HEK293 (cell line): ENCODE measurements around the gene PNCK.
A peak's percentile ranks its signal among the peaks of the same experiment; 100 is the strongest.

Experiments
- CTCF ChIA-PET: fragments of 350-600 bp; formaldehyde crosslinking; extraction: SDS; loops from one replicate; lab custom pipeline; 2021; ENCODE audit warnings: antibody characterized with exemption; lab: Yijun Ruan, JAX
- POLR2A ChIA-PET: fragments of 300-600 bp; formaldehyde crosslinking; extraction: SDS; loops from one replicate; lab custom pipeline; 2020; ENCODE audit warnings: antibody characterized with exemption, inconsistent platforms; lab: Yijun Ruan, JAX
- H3K27ac ChIP-seq: fragments of 200-500 bp; sonication (Bioruptor generic); 2 replicates; pipeline ENCODE4 v1.5.1; 2014; ENCODE audit warnings: low read depth, low read length, control low read depth, inconsistent platforms; ENCODE audit errors: extremely low read depth
- H3K36me3 ChIP-seq, 2 experiments: fragments of 200-500 bp in 1 of 2; sonication (Bioruptor generic) in 1 of 2; 1 replicate in 1 of 2; 2 replicates in 1 of 2; pipeline ENCODE4 v1.5.1; 2014 to 2017; ENCODE audit warnings: inconsistent platforms in 2 of 2, low read length in 2 of 2; ENCODE audit not compliant: control insufficient read depth in 2 of 2, insufficient read depth in 1 of 2
- H3K4me1 ChIP-seq: fragments of 200-500 bp; sonication (Bioruptor generic); 2 replicates; pipeline ENCODE4 v1.5.1; 2014; ENCODE audit warnings: mild to moderate bottlenecking, low read length, inconsistent platforms; ENCODE audit not compliant: control insufficient read depth, insufficient read depth
- H3K4me3 ChIP-seq: 2 replicates; pipeline ENCODE4 v1.5.1; 2011; ENCODE audit warnings: low read depth, mild to moderate bottlenecking, control low read depth, low read length, moderate library complexity
- H3K9me3 ChIP-seq: fragments of 200-500 bp; sonication (Bioruptor generic); 2 replicates; pipeline ENCODE4 v1.5.1; 2014; ENCODE audit warnings: low read depth, low read length, inconsistent platforms; ENCODE audit not compliant: control insufficient read depth, insufficient read depth
- GLI4 ChIP-seq: fragments of 450-650 bp; formaldehyde crosslinking; IDR thresholded peaks from 2 replicates; pipeline ENCODE4 v1.5.1; 2016; ENCODE audit warnings: missing biosample characterization, missing genetic modification characterization
- KLF9 ChIP-seq: fragments of 450-650 bp; formaldehyde crosslinking; IDR thresholded peaks from 2 replicates; pipeline ENCODE4 v1.5.1; 2016; ENCODE audit warnings: missing biosample characterization, missing genetic modification characterization, low read depth
- ZBTB21 ChIP-seq: fragments of 450-650 bp; formaldehyde crosslinking; IDR thresholded peaks from 2 replicates; pipeline ENCODE4 v1.5.1; 2017; ENCODE audit warnings: missing biosample characterization, missing genetic modification characterization
- ZBTB6 ChIP-seq: fragments of 450-650 bp; formaldehyde crosslinking; IDR thresholded peaks from 2 replicates; pipeline ENCODE4 v1.5.1; 2017; ENCODE audit warnings: missing biosample characterization, missing genetic modification characterization
- ZFHX2 ChIP-seq: fragments of 450-650 bp; formaldehyde crosslinking; conservative IDR thresholded peaks from 2 replicates; pipeline ENCODE4 v1.5.1; 2016; ENCODE audit warnings: missing biosample characterization, missing genetic modification characterization
- ZNF132 ChIP-seq: fragments of 450-650 bp; formaldehyde crosslinking; IDR thresholded peaks from 2 replicates; pipeline ENCODE4 v1.5.1; 2017; ENCODE audit warnings: missing biosample characterization, missing genetic modification characterization, borderline replicate concordance
- ZNF148 ChIP-seq: fragments of 450-650 bp; formaldehyde crosslinking; IDR thresholded peaks from 2 replicates; pipeline ENCODE4 v1.5.0; 2017; ENCODE audit warnings: missing biosample characterization, missing genetic modification characterization, borderline replicate concordance
- ZNF24 ChIP-seq: fragments of 450-650 bp; formaldehyde crosslinking; IDR thresholded peaks from 2 replicates; pipeline ENCODE4 v1.5.1; 2016; ENCODE audit warnings: missing biosample characterization, missing genetic modification characterization
- ZNF324 ChIP-seq: fragments of 450-650 bp; formaldehyde crosslinking; IDR thresholded peaks from 2 replicates; pipeline ENCODE4 v1.5.1; 2016; ENCODE audit warnings: missing biosample characterization, missing genetic modification characterization
- ZNF398 ChIP-seq: fragments of 450-650 bp; formaldehyde crosslinking; IDR thresholded peaks from 2 replicates; pipeline ENCODE4 v1.5.1; 2017; ENCODE audit warnings: missing biosample characterization, missing genetic modification characterization
- ZNF513 ChIP-seq: fragments of 450-650 bp; IDR thresholded peaks from 2 replicates; pipeline ENCODE4 v1.5.1; 2018; ENCODE audit warnings: missing biosample characterization, missing genetic modification characterization
- ZNF548 ChIP-seq: fragments of 450-650 bp; formaldehyde crosslinking; IDR thresholded peaks from 2 replicates; pipeline ENCODE4 v1.5.1; 2016; ENCODE audit warnings: missing biosample characterization, missing genetic modification characterization
- ZNF610 ChIP-seq: fragments of 450-650 bp; formaldehyde crosslinking; IDR thresholded peaks from 2 replicates; pipeline ENCODE4 v1.5.1; 2016; ENCODE audit warnings: missing biosample characterization, missing genetic modification characterization, borderline replicate concordance
- ZNF623 ChIP-seq: fragments of 450-650 bp; formaldehyde crosslinking; IDR thresholded peaks from 2 replicates; pipeline ENCODE4 v1.5.1; 2016; ENCODE audit warnings: missing biosample characterization, missing genetic modification characterization
- ZNF658 ChIP-seq: fragments of 450-650 bp; formaldehyde crosslinking; IDR thresholded peaks from 2 replicates; pipeline ENCODE4; 2016; ENCODE audit warnings: missing biosample characterization, missing genetic modification characterization
- ZNF692 ChIP-seq: fragments of 450-650 bp; formaldehyde crosslinking; IDR thresholded peaks from 2 replicates; pipeline ENCODE4 v1.5.1; 2016; ENCODE audit warnings: missing biosample characterization, missing genetic modification characterization
- ZXDB ChIP-seq: fragments of 450-650 bp; formaldehyde crosslinking; IDR thresholded peaks from 2 replicates; pipeline ENCODE4 v1.5.1; 2016; ENCODE audit warnings: missing biosample characterization, missing genetic modification characterization

Gene PNCK

GRCh38 chrX:153673428-153674218, at the start of gene PNCK:
Gene PNCK, minus strand, starts transcription at chrX:153673813. Its CDS starts 737 bp downstream, at chrX:153673076.
- H3K27ac ChIP-seq, result no peak within 1 kb of the TSS
- no peaks in the 10 kb centered on the region for H3K36me3 ChIP-seq
- no peaks in the 10 kb centered on the region for H3K9me3 ChIP-seq
- H3K4me1 ChIP-seq, result no peaks in the 10 kb centered on the region
- ChIA-PET POLR2A (no interaction called here), CTCF (interaction anchor here (0.6 kb wide), 2 partner anchors 179 to 721 kb away, joined by 3 read pairs; no protein-coding TSS in a partner anchor)
- TF ChIP-seq ZXDB (tag by site-specific recombination) (no peak), ZBTB6 (tag by site-specific recombination) (0 out of 2 replicates have a peak, but pooled peaks have one; percentile 28), ZNF623 (tag by site-specific recombination) (peak; percentile 96), ZNF610 (tag by site-specific recombination) (no peak)
- TF ChIP-seq, all 188 proteins: peak for 2
- no peak within 1 kb of the TSS for H3K4me3 ChIP-seq

GRCh38 chrX:153722704-153723350, 49.2 kb upstream of the PNCK start:
- ChIA-PET POLR2A (no interaction called here), CTCF (no interaction called here)
- H3K9me3 ChIP-seq, result no peaks in the 10 kb centered on the region
- H3K4me3 ChIP-seq, result peak overlapping the region; percentile 58
- H3K27ac ChIP-seq, result peak overlapping the region; percentile 89; the same call in 1 of the 2 replicates
- H3K36me3 ChIP-seq, result peaks cover 7 to 46% of the 10 kb centered on the region in 2 experiments
- peaks cover 3% of the 10 kb centered on the region for H3K4me1 ChIP-seq
- TF ChIP-seq ZNF324 (tag by site-specific recombination) (no peak), KLF9 (tag by site-specific recombination) (no peak), ZNF658 (tag by site-specific recombination) (no peak), ZFHX2 (tag by site-specific recombination) (no peak), ZNF548 (tag by site-specific recombination) (no peak), ZNF513 (tag by site-specific recombination) (no peak), ZNF692 (no peak), ZBTB21 (tag by site-specific recombination) (no peak), ZNF24 (tag by site-specific recombination) (no peak), ZNF398 (tag by site-specific recombination) (no peak), GLI4 (no peak), ZNF148 (tag by site-specific recombination) (no peak), ZNF132 (tag by site-specific recombination) (no peak)
